Choroid plexus epithelial cell (primary cell): ENCODE results near the gene BTBD9.

Experiments used
- DNase-seq: peaks from one replicate; pipeline ENCODE4 v3.0.0-alpha.2; 2010; ENCODE audit warnings: low read depth
- H3K4me3 ChIP-seq: 2 replicates; pipeline ENCODE4 v1.5.1; 2011; ENCODE audit warnings: low read depth, mild to moderate bottlenecking, control low read depth, low read length, moderate library complexity
- CTCF ChIP-seq: conservative IDR thresholded peaks from 2 replicates; pipeline ENCODE4 v1.5.1; 2011; ENCODE audit warnings: low read depth, mild to moderate bottlenecking, control low read depth, inconsistent platforms, low read length, moderate library complexity

Gene BTBD9

GRCh38 chr6:38671885-38672467, 32.2 kb upstream of the BTBD9 start:
- TF ChIP-seq CTCF = peak; percentile 80
- no peak overlapping the region for H3K4me3 ChIP-seq
- peak; percentile 86 for DNase-seq

- no peak for DNase-seq
- no peak for TF ChIP-seq CTCF
Measured at GRCh38 chr6:38658418-38659167, 18.9 kb upstream of the BTBD9 start.

GRCh38 chr6:38656896-38657295, 17.2 kb upstream of the BTBD9 start:
- DNase-seq = no peak
- no peak for TF ChIP-seq CTCF
- no peak overlapping the region for H3K4me3 ChIP-seq

More at GRCh38 chr6:38658418-38659167, 18.9 kb upstream of the BTBD9 start:
- no peak overlapping the region for H3K4me3 ChIP-seq

GRCh38 chr6:38654263-38654662, 14.5 kb upstream of the BTBD9 start:
- DNase-seq = no peak
- H3K4me3 ChIP-seq = no peak overlapping the region
- no peak for TF ChIP-seq CTCF

- DNase-seq = no peak
- H3K4me3 ChIP-seq = no peak overlapping the region
- no peak for TF ChIP-seq CTCF
Measured at GRCh38 chr6:38651121-38651784, 11.5 kb upstream of the BTBD9 start.

- no peak for TF ChIP-seq CTCF
- no peak overlapping the region for H3K4me3 ChIP-seq
- no peak for DNase-seq
Measured at GRCh38 chr6:38650207-38650752, 10.6 kb upstream of the BTBD9 start.
